Panc1 (cell line): ENCODE results near the gene LDLRAD4. TPM values are rescaled to one million over a fixed set of nuclear protein-coding genes. Genes with fewer than 3 reads are reported as not detected.

Experiments
- ATAC-seq: fragments of 200-7000 bp; cut with Tn5 transposase; 2 replicates; pipeline ENCODE4 v1.9.1; 2020; ENCODE audit warnings: mild to moderate bottlenecking, moderate library complexity
- BruUV-seq: library from RNA; stranded (reverse); fragments of 400-500 nt; replicated peaks from 2 replicates; lab custom pipeline; 2021; lab: Mats Ljungman, UMichigan
- CTCF ChIA-PET: fragments of 300-600 bp; sonication (Branson Sonifier 250); formaldehyde crosslinking; loops from one replicate; lab custom pipeline; 2022; ENCODE audit warnings: antibody characterized with exemption; lab: Charles Lee
- POLR2A ChIA-PET: fragments of 300-600 bp; sonication (Branson Sonifier 250); formaldehyde crosslinking; loops from one replicate; lab custom pipeline; 2022; ENCODE audit warnings: antibody characterized with exemption; lab: Charles Lee
- DNase-seq: peaks from one replicate; pipeline ENCODE4 v3.0.0-alpha.2; 2010; ENCODE audit warnings: low read depth, low spot score
- H3K27ac ChIP-seq: 2 replicates; pipeline ENCODE4 v1.5.1; 2011; ENCODE audit warnings: mild to moderate bottlenecking, low read length, inconsistent platforms
- H3K27me3 ChIP-seq: fragments of 200-500 bp; sonication (Bioruptor generic); 2 replicates; pipeline ENCODE4 v1.6.0; 2014; ENCODE audit warnings: low read length, inconsistent platforms; ENCODE audit not compliant: control insufficient read depth, insufficient read depth
- H3K36me3 ChIP-seq: fragments of 200-500 bp; sonication (Bioruptor generic); 2 replicates; pipeline ENCODE4 v1.5.1; 2014; ENCODE audit warnings: inconsistent platforms, mild to moderate bottlenecking, low read length, moderate library complexity; ENCODE audit not compliant: control insufficient read depth, insufficient read depth
- H3K4me1 ChIP-seq: 2 replicates; pipeline ENCODE4 v1.5.1; 2011; ENCODE audit warnings: inconsistent platforms, mild to moderate bottlenecking, low read length, moderate library complexity; ENCODE audit not compliant: control insufficient read depth, insufficient read depth
- H3K4me3 ChIP-seq, 2 experiments: 2 replicates each; pipeline ENCODE4 v1.5.1; 2011 to 2012; ENCODE audit warnings: low read depth in 2 of 2, low read length in 2 of 2, mild to moderate bottlenecking in 2 of 2, inconsistent platforms in 1 of 2, moderate library complexity in 1 of 2
- H3K9me3 ChIP-seq: fragments of 200-500 bp; sonication (Bioruptor generic); 2 replicates; pipeline ENCODE4 v1.5.1; 2014; ENCODE audit warnings: low read depth, mild to moderate bottlenecking, inconsistent platforms, low read length, moderate library complexity; ENCODE audit not compliant: control insufficient read depth, insufficient read depth
- POLR2AphosphoS5 ChIP-seq: IDR thresholded peaks from 2 replicates; pipeline ENCODE4 v1.6.1; 2012; ENCODE audit warnings: mild to moderate bottlenecking, low read depth, low read length, moderate library complexity
- SIN3A ChIP-seq: IDR thresholded peaks from 2 replicates; pipeline ENCODE4 v1.6.1; 2012; ENCODE audit warnings: low read depth, mild to moderate bottlenecking, low read length, moderate library complexity, borderline replicate concordance; ENCODE audit not compliant: insufficient read depth
- TCF7L2 ChIP-seq: IDR thresholded peaks from 2 replicates; pipeline ENCODE4 v1.6.1; 2011; ENCODE audit warnings: mild to moderate bottlenecking, low read depth, low read length, inconsistent platforms
- in situ Hi-C: cut with HindIII; loops from 2 replicates; pipeline ENCODE4 v1.10.0; 2016; ENCODE audit warnings: low sequenced_read_pairs, low pct_unique_long_range_greater_than_20kb
- intact Hi-C: fragments of 100-400 bp; cut with micrococcal nuclease; formaldehyde crosslinking; loops from one replicate; pipeline ENCODE4 v1.10.0; 2022; ENCODE audit not compliant: unreplicated experiment
- total RNA-seq: library from RNA; stranded (reverse); gene quantifications from one replicate; pipeline ENCODE4 v1.2.1, GENCODE V29; 2021; ENCODE audit not compliant: unreplicated experiment
- TF ChIP-seq, protein P1 (sequence below): fragments of 450-650 bp; IDR thresholded peaks from 2 replicates; pipeline ENCODE4 v1.5.1; 2017; ENCODE audit warnings: mild to moderate bottlenecking
- TF ChIP-seq, protein P2 (sequence below), 2 experiments: IDR thresholded peaks; 2 replicates each; pipeline ENCODE4 v1.6.1; 2011 to 2012; ENCODE audit warnings: low read depth in 2 of 2, control low read depth in 1 of 2, low read length in 1 of 2, mild to moderate bottlenecking in 1 of 2, moderate library complexity in 1 of 2; ENCODE audit not compliant: insufficient read depth in 1 of 2

Gene LDLRAD4
- total RNA-seq, 1 experiment from 2014 or later = 0.28 TPM

DNA sequence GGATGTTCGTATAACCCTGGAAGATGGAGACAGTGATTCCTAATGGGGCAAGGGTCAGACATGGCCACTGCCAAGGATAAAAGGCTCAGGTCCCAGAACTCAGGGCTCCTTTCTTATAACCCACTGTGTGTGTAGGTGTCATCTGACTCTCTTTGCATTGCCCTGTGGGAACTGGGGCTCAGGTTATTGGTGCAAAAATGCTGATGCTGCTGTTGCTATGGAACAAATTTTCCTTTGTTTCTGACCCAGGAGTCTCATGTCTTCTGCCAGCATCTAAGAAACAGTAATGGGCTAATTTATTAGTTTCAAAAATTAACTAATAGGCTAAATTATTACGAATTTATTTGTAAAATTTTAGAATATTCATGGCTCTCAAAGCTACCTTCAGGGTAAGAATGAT is 24.3 kb upstream of the LDLRAD4 start:
- H3K9me3 ChIP-seq = no peaks in the 10 kb centered on the region
- BruUV-seq = no TSS peak
- H3K4me3 ChIP-seq = no peak overlapping the region
- TF ChIP-seq TCF7L2 (no peak), SIN3A (no peak), POLR2AphosphoS5 (no peak)
- TF ChIP-seq, protein P1, sequence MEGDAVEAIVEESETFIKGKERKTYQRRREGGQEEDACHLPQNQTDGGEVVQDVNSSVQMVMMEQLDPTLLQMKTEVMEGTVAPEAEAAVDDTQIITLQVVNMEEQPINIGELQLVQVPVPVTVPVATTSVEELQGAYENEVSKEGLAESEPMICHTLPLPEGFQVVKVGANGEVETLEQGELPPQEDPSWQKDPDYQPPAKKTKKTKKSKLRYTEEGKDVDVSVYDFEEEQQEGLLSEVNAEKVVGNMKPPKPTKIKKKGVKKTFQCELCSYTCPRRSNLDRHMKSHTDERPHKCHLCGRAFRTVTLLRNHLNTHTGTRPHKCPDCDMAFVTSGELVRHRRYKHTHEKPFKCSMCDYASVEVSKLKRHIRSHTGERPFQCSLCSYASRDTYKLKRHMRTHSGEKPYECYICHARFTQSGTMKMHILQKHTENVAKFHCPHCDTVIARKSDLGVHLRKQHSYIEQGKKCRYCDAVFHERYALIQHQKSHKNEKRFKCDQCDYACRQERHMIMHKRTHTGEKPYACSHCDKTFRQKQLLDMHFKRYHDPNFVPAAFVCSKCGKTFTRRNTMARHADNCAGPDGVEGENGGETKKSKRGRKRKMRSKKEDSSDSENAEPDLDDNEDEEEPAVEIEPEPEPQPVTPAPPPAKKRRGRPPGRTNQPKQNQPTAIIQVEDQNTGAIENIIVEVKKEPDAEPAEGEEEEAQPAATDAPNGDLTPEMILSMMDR = no peak
- TF ChIP-seq, protein P2, sequence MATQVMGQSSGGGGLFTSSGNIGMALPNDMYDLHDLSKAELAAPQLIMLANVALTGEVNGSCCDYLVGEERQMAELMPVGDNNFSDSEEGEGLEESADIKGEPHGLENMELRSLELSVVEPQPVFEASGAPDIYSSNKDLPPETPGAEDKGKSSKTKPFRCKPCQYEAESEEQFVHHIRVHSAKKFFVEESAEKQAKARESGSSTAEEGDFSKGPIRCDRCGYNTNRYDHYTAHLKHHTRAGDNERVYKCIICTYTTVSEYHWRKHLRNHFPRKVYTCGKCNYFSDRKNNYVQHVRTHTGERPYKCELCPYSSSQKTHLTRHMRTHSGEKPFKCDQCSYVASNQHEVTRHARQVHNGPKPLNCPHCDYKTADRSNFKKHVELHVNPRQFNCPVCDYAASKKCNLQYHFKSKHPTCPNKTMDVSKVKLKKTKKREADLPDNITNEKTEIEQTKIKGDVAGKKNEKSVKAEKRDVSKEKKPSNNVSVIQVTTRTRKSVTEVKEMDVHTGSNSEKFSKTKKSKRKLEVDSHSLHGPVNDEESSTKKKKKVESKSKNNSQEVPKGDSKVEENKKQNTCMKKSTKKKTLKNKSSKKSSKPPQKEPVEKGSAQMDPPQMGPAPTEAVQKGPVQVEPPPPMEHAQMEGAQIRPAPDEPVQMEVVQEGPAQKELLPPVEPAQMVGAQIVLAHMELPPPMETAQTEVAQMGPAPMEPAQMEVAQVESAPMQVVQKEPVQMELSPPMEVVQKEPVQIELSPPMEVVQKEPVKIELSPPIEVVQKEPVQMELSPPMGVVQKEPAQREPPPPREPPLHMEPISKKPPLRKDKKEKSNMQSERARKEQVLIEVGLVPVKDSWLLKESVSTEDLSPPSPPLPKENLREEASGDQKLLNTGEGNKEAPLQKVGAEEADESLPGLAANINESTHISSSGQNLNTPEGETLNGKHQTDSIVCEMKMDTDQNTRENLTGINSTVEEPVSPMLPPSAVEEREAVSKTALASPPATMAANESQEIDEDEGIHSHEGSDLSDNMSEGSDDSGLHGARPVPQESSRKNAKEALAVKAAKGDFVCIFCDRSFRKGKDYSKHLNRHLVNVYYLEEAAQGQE (IDR thresholded peaks at IDR 0.05; ENCODE audit: insufficient read depth in 1 of 2, low read depth in 2 of 2, low read length in 1 of 2) = no peak
- in situ Hi-C loops (no loop called here), intact Hi-C loops (no loop called here)
- ChIA-PET CTCF (no interaction called here), POLR2A (no interaction called here)
- H3K27ac ChIP-seq = no peak overlapping the region
- ATAC-seq (no peak), DNase-seq (no peak)
- H3K27me3 ChIP-seq = no peaks in the 10 kb centered on the region; the same call in 1 of the 2 replicates
- no peaks in the 10 kb centered on the region for H3K4me1 ChIP-seq
- no peaks in the 10 kb centered on the region for H3K36me3 ChIP-seq

DNA sequence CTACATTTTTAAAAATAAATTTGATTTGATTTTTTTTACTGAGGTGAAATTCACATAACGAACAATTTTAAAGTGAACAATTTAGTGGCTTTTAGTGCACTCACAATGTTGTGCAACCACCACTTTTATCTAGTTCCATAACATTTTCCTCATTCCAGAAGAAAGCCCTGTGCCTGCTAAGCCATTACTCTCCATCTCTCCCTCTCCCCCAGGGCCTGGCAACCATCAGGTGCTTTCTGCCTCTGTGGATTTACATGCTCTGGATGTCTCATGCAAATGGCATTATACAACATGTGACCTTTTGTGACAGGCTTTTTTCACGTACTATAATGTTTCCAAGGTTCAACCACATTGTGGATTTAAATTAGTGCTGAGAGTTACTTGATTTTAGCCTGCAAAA is 19.9 kb upstream of the LDLRAD4 start:
- no TSS peak for BruUV-seq
- Histone ChIP-seq H3K27me3 (peaks cover 3% of the 10 kb centered on the region; the same call in 1 of the 2 replicates), H3K4me1 (no peaks in the 10 kb centered on the region), H3K9me3 (no peaks in the 10 kb centered on the region), H3K36me3 (no peaks in the 10 kb centered on the region), H3K27ac (no peak overlapping the region), H3K4me3 (no peak overlapping the region)
- POLR2A ChIA-PET = no interaction called here
- ATAC-seq = no peak
- intact Hi-C loops (no loop called here), in situ Hi-C loops (no loop called here)
- TF ChIP-seq POLR2AphosphoS5 (no peak), TCF7L2 (no peak), SIN3A (no peak)
- TF ChIP-seq, protein P1 = no peak
- TF ChIP-seq, protein P2 (IDR thresholded peaks at IDR 0.05; ENCODE audit: insufficient read depth in 1 of 2, low read depth in 2 of 2, low read length in 1 of 2) = no peak
- no peak for DNase-seq
- CTCF ChIA-PET = no interaction called here
